HG03159 (cell line): ENCODE results near the gene HORMAD2.

Experiments used
- ATAC-seq: cut with Tn5 transposase; IDR thresholded peaks from one replicate; pipeline ENCODE4 v1.9.1; 2021; ENCODE audit warnings: mild to moderate bottlenecking, moderate library complexity; ENCODE audit not compliant: unreplicated experiment

Gene HORMAD2

GRCh38 chr22:30104501-30105156 lies 24.4 kb downstream of the HORMAD2 start:
- no peak for ATAC-seq

- ATAC-seq = no peak
Observed at GRCh38 chr22:30105483-30105882, 25.2 kb downstream of the HORMAD2 start.

DNA sequence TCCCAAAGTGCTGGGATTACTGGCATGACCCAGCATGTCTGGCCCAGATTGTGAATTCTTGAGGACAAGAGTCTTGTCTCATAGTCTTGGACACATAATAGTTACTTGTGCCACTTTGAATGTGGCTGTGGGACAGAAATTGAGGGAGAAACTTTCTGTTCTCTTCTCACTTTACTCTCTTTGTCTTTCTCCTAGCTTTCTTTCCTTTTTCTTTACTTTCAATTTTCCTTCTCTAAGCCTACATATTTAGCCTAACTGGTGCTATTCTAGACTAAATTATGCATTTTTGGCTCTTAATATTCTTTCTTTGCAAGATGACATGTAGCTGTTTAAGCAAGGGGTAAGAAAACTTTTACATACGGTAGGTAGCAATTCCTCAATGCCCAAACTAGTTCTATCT lies 33.2 kb downstream of the HORMAD2 start:
- no peak for ATAC-seq

DNA sequence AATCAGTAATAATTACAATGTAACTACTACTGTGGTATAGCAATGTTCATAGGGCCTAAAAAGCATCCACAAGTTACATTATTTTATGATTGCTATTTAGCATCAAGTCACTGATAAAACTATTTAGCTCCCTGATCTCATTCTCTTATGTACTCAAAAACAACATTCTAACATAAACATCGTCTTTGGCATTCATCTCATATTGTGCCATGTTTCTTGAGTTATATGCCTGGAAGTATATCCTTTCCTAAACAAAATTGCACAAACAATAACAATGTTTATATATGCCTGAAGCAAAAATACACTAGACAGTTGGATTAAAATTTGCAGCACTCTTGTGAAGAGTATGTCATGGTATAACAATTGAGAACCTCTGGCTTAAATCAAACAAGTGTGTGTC lies 34.1 kb downstream of the HORMAD2 start:
- ATAC-seq = no peak

DNA sequence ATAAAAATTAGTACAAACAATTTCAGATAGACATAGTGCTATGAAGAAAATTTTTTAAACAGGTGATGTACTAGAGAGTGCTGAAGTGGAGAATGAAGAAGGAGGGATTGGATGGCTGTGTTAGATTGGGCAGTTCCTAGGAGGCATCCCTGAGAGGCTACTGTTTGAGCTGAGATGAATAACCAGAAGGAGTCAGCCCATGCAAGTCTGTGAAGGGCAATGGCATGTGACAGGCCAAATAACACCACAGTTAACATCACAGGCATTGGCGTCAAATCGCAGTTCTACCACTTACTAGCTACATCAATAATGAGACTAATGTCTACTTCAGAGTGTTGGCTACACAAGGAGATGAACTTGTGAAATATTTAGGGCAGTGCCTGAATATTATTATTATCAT lies 35.4 kb downstream of the HORMAD2 start:
- ATAC-seq = no peak

DNA sequence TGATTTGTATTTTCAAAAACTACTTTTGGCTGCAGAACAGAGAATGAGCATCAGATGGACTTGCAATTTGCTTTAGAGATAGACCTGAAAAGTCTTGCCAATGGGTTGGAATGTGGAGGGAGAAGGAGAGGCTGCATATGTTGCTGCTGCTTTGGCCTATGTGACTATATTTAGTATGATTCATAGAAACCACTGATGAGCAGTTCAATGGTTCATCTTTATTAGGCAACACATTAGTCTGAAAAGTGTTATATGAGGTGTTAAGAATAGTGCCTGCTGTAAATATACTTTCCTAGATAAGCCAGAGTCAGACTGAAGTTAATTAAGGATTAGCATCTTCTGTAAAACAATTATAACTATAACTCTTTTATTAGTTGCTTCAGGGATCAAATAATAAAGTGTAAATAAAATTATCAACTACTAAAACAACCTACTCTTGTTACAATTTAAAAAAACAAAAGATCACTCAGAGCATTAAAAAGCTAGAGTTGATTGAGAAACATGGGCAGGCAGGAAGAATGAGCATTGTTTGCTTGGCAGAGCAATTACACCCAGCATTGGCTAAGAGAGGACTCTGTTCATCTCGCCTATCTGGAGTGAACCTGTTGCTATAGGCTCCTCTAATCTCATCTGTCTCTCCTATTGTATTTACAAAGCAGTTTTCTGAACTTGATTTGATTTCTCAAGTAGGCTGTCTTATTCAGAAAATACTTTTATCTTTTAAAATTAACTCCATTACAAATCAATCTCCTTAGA lies 36.3 kb downstream of the HORMAD2 start:
- ATAC-seq = no peak

DNA sequence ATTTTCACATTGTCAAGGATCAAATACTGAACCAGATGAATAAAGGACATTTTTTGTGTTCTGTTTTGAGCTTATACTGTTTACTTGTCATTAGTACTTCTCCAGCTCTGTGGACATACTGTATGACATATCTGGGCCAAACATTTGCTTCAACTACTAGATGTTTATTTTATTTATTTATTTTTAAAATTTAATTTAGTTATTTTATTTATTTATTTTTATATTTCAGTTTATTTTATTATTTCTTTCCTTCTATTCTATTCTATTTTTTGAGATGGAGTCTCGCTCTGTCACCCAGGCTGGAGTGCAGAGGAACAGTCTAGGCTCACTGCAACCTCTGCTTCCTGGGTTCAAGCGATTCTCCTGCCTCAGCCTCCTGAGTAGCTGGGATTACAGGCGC lies 37.0 kb downstream of the HORMAD2 start:
- no peak for ATAC-seq

DNA sequence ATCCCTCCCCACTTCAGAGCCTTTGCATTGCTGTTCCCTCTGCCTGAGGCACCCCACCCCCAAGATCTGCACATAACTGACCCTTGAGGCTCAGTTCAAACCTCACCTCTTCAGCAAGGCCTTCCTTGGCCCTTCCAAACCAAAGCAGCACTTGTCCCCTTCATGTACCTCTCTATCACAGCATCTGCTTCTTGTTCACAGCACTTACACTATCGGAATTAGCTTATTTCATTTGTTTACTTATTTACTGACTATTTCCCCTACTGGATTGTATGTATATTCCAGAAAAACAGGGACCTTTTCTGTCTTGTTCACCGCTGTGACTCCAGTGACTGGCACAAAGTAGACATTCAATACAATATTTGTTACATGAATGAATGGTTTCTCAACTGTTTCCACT lies 38.0 kb downstream of the HORMAD2 start:
- no peak for ATAC-seq

DNA sequence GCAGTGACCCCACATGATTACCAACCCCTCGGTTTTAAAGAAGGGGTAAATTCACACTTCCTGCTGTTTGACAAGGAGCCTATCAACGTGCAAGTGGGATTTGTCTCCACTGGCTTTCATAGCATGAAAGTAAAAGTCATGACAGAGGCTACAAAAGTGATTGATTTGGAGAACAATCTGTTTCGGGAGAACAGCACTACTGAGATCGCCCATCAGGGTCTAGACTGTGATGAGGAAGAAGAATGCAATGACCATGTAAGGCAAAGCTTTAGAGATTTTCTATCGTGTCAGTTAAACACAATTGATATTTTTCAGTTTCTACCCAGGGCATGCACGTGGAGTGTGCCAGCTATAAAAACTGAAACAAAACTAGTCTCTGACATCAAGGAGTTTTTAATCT lies 41.7 kb downstream of the HORMAD2 start:
- no peak for ATAC-seq

- no peak for ATAC-seq
Observed at GRCh38 chr22:30123463-30123862, 43.2 kb downstream of the HORMAD2 start.

DNA sequence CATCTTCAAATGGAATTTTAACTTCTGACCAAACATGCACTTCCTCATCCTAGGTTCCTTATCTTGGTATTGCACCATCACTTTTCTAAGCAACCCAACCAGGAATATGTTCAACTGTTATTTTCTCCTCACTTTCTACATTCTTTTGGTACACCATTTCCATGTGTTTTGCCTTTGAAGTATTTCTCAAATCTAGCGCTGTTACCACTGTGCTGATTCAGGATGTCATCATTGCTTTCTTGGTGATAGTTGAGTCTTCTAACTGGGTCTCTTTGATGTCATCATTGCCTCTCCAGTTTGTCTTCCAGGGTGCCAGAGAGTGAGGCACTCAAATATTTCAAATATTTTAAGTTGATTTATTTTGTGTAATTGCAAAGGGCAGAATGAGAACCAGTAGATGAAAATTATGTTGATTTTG lies 47.5 kb downstream of the HORMAD2 start:
- no peak for ATAC-seq

- no peak for ATAC-seq
Observed at GRCh38 chr22:30128511-30128910, 48.2 kb downstream of the HORMAD2 start.

DNA sequence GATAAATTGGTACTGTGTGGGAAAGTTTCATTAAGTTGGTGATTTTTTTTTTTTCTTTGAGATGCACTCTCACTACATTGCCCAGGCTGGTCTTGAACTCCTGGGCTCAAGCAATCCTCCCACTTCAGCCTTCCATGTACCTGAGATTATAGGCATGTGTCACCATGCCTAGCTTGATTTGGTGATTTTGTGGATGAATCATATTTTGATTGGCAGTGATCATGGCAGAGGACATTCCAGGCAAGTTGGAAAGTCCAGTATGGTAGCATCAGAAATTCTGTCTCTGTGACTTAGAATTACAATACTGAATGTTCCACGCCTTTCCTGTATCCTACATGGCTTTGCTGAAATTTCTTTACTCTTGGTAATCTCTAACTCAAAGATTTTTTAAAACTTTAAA lies 49.4 kb downstream of the HORMAD2 start:
- no peak for ATAC-seq

DNA sequence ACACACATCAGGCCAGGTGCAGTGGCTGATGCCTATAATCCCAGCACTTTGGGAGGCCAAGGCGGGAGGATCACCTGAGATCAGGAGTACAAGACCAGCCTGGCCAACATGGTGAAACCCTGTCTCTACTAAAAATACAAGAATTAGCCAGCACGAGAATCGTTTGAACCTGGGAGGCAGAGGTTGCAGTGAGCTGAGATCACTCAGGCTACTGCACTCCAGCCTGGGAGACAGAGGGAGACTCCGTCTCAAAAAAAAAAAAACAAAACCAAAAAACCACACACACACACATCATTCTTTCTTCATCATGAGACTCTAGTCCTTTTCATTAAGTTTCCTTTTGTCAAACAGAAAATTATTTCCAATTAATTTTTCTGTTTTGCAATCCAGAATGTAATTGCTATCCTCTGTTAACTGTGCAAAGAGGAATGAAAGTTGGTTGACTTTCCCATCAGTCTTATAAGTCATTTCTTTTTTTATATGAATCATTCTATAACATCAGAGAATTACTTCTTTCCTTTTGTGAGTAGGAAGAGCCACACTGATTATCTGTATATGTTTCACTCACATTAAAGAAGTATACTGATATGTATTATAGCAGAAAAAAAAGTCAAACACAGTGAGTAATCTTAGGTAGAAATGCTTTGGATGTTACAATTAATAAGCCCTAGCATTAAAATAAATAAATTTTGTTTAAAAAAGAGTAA lies 52.2 kb downstream of the HORMAD2 start:
- ATAC-seq = no peak

DNA sequence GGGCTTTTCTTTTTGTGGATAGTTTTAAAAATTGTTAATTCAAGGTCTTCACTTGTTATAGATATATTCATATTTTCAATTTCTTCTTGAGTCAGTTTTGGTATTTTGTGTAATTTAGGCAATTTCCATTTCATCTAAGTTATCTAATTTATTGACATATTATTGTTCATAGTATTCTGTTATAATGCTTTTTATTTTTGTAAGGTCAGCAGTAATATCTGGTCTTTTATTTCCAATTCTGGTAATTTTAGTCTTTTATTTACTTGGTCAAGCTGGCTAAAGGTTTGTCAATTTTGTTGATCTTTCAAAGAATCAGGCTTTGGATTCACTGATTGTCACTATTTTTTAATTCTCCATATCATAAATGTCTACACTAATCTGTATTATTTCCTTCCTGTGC lies 60.1 kb downstream of the HORMAD2 start:
- no peak for ATAC-seq

GRCh38 chr22:30143265-30143664 lies 63.0 kb downstream of the HORMAD2 start:
- ATAC-seq = no peak

- ATAC-seq = no peak
Observed at GRCh38 chr22:30144391-30144790, 64.1 kb downstream of the HORMAD2 start.

DNA sequence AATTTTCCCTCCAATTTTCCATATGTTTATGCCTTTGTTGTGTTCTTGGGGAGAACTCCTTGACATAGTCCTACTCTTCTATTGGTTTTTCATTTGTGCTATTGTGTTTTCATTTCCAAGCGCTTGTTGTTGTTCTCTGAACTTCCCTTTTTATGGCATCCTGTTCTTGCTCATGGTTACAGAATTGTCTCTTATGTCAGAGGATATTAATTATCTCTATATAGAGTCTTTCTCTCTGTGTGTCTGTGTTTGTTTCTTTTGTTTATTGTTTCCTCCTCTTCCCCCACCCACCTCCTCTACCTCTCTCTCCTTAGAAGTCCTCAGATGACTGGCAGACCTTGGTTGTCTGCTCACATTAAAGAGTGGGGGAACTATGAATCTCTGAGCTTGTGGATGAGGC lies 69.9 kb downstream of the HORMAD2 start:
- no peak for ATAC-seq

DNA sequence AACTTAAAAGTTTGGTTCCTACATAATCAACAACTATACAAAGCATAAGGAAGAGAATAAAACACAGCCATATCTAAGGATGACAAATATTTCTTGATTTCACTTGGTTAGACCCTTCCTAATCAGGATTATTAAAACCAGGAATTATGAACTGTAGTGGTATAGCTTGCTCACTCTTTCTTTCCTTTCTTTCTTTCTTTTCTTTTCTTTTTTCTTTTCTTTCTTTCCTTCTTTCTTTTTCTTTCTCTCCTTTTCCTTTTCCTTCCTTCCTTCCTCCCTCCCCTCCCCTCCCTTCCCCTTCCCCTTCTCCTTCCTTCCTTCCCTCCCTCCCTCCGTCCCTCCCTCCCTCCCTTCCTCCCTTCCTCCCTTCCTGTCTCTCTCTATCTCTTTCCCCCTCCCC lies 78.0 kb downstream of the HORMAD2 start:
- ATAC-seq = no peak

DNA sequence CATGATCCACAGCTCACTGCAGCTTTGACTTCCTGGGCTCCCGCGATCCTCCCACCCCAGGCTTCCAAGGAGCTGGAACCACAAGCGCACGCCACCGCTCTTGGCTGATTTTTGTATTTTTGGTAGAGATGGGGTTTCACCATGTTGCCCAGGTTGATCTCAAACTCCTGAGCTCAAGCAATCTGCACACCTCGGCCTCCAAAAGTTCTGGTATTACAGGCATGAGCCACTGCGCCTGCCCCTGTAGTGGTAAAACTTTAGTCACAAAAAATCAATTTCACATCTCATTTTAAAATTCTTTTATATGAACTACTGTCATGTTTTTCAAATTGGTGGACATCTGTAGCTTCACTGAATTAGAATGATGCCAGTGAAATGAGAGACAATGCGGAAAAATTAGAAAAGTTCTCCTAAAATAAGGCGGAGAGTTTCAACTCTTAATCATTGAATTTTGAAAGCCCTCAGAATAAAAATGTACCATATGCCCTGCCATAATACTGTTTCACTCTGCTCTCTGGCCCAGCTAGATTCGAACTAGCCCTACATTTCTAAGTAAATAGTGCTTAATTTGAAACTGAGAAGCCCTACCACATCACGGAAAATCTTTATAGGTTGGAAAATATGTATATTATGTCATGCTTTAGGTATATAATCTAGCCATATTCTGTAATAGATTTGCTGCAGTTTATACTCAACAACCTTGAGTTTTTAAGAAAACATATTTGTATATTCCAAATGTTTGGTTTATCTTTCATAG lies 78.7 kb downstream of the HORMAD2 start:
- no peak for ATAC-seq

DNA sequence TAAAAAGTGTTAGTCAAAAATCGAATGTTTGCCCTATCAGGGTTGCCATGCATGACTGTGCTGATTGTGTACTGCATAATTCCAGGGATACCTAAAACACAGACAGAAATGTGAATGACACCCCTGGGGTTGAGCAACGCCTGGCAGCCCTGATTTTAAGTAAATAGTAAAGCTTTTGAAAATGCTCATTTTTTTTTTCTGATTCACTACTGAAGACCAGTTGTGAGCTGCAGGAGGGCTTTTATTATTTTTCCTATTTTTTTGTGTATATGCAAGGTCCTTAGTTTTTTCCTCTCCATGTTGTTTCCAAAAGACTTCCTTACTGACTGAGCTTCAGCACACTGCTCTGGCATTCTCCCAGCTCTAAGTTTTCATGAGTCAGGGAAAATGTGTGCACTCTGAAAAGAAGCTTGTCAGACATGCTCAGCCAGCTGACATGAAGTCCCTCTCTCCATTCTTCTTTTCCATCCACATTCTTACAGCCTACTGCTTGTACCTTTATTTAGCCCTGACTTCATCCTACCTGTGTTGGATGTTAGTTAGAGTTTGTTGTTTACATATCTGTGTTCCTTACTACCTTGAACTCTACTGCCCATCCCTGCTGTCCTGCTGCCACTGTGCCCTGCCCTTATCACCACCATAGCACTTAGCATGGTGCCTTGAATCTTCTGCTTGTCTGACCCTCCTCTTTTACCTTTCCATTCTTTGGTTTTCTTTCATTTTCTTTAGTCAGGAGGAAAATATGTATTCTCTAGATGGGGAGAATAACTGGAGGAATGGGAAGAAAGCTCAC lies 79.5 kb downstream of the HORMAD2 start:
- no peak for ATAC-seq
